GM21723 (cell line): ENCODE results near the gene ZFY.
"Not testable (repeated sequence)": the region's sequence is repeated elsewhere in the genome, so short reads cannot be mapped to it uniquely, and the experiment has no call there.

Experiments
- ATAC-seq: cut with Tn5 transposase; IDR thresholded peaks from one replicate; pipeline ENCODE4 v1.9.1; 2021; ENCODE audit warnings: mild to moderate bottlenecking, moderate library complexity; ENCODE audit not compliant: unreplicated experiment

ZFY gene

DNA sequence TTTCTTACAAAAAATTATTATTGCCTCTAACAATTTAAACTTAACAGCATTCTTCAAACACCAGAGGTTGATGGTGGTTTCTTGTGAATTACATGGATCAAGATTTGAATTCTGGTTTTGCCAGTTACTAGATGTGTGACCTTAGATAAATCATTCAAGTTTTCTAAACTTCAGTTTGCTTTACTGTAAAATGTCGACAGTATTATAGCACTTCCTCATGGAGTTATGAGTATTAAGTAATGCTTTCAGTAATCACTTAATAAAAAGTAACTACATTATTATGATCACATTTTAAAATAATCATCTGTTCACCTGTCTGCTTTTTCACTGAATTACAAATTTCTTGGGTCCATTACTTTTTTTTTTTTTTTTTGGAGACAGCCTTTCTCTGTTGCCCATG is 37.5 kb downstream of the ZFY start:
- ATAC-seq = no peak

GRCh38 chrY:2973110-2973751 is 38.0 kb downstream of the ZFY start:
- no peak for ATAC-seq

DNA sequence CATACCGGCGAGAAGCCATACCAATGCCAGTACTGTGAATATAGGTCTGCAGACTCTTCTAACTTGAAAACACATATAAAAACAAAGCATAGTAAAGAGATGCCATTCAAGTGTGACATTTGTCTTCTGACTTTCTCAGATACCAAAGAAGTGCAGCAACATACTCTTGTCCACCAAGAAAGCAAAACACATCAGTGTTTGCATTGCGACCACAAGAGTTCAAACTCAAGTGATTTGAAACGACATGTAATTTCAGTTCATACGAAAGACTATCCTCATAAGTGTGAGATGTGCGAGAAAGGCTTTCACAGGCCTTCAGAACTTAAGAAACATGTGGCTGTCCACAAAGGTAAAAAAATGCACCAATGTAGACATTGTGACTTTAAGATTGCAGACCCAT is 44.1 kb downstream of the ZFY start:
- no peak for ATAC-seq

DNA sequence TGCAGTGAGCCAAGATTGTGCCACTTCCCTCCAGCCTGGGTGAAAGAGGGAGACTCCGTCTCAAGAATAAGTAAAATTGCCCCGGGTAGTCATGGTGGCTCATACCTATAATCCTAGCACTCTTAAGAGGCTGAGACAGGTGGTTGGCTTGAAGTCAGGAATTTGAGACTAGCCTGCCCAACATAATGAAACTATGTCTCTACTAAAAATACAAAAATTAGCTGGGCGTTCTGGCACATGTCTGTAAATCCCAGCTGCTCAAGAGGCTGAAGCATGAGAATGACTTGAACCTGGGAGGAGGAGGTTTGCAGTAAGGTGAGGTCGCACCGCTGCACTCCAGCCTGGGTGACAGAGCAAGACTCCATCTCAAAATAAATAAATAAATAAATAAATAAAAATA is 49.3 kb downstream of the ZFY start:
- no peak for ATAC-seq

GRCh38 chrY:2987178-2987577 is 52.0 kb downstream of the ZFY start:
- not testable (repeated sequence) for ATAC-seq

DNA sequence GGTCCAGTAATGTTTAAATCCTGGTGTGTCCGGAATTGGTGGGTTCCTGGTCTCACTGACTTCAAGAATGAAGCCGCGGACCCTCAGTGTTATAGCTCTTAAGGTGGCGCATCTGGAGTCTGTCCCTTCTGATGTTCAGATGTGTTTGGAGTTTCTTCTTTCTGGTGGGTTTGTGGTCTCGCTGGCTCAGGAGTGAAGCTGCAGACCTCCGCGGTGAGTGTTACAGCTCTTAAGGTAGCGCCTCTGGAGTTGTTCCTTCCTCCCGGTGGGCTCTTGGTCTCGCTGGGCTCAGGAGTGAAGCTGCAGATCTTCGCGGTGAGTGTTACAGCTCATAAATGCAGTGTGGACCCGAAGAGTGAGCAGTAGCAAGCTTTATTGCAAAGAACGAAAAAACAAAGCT is 62.2 kb downstream of the ZFY start:
- not testable (repeated sequence) for ATAC-seq

GRCh38 chrY:3002190-3002589 is 67.0 kb downstream of the ZFY start:
- no peak for ATAC-seq

- no peak for ATAC-seq
Measured at GRCh38 chrY:3002680-3003515, 67.7 kb downstream of the ZFY start.

DNA sequence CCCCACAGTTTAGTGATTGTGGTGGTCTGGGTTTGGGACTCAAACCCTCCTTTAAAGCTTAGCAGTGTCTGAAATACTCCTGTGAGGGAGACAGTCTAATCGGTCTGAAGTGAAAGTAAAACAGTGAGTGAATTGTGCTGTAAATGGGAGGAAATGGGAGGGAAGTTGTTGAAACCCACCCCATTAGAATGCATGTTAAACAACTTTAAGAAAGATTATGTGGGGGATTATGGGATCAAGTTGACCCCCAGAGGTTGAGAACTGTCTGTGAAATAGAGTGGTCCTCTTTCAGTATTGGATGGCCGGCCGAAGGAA is 68.3 kb downstream of the ZFY start:
- ATAC-seq = no peak

GRCh38 chrY:3003846-3004245 is 68.7 kb downstream of the ZFY start:
- no peak for ATAC-seq

- ATAC-seq = not testable (repeated sequence)
Measured at GRCh38 chrY:3006031-3006430, 70.8 kb downstream of the ZFY start.

DNA sequence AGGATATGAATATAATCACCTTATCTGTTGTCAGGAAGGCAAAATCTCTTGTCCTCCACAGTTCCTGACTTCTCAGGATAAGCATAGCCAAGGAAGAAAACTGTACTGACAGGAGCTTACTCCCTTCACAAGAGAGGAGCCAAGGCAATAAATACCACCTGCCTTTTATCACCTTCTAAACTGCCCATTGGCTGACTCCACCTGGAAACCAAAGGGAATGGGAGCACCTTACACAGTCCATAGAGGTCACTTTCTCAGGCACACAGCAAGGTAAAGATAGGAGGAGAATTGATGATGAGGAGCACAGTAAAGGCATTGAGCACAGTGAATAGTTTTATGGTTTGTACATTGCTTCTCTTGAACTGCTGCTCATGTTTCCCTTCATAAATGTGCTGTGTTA is 72.8 kb downstream of the ZFY start:
- ATAC-seq = no peak

DNA sequence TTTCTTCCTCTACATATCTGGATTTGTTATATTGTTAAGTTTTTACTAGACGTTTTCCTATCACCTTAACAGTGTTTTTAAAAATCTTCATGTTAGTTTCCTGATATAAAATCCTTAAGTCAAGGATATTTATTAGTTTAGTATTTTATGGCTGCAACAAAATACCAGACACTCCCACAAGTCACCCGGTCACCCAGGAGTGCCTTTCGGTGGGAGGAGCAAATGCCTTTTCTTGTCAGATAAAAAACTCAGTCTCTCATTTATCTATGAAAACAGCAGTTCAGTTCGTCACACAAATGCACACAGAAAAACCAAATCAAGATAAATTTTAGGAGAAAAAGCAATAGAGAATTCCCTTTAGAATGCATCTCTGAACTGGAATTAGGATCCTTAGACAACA is 77.0 kb downstream of the ZFY start:
- ATAC-seq = no peak

GRCh38 chrY:3016594-3016993 is 81.4 kb downstream of the ZFY start:
- ATAC-seq = no peak

DNA sequence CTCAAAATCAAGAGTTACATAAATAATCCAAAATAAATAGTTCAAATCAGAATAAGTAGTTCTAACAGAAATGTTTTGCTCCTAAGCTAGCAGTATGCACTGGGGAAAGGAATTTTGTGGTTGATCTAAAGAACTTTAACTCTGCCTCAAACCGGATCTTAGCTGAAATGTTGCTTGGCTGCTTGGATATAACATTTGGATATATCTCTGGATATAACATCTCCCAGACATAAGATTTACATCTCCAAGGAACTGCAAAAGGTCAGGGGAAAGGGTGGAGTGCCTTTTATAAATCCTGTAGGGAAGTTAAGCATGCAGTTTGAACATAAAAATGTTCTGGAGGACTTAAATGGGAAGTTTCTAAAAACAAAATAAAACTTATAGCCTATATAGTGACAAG is 83.4 kb downstream of the ZFY start:
- ATAC-seq = no peak

- no peak for ATAC-seq
Measured at GRCh38 chrY:3019584-3019983, 84.4 kb downstream of the ZFY start.

DNA sequence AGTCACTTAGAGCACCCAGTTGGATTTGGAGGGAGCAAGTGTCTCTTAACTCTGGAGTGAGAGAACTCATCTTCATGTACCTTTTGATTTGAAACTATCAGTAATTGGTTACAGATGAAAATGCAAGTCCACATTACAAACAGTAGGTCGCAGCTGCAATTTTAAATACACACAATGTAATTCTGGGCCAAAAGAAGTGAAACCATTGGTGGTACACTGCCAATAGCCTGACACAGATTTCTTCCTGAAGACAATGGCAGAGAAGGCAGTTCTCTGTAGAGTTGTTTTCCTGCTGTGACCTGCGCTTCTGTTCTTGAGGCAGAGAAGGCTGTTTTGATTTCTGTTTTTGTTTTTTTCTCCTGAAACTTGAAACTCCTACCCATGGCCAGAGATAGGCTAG is 86.0 kb downstream of the ZFY start:
- no peak for ATAC-seq

DNA sequence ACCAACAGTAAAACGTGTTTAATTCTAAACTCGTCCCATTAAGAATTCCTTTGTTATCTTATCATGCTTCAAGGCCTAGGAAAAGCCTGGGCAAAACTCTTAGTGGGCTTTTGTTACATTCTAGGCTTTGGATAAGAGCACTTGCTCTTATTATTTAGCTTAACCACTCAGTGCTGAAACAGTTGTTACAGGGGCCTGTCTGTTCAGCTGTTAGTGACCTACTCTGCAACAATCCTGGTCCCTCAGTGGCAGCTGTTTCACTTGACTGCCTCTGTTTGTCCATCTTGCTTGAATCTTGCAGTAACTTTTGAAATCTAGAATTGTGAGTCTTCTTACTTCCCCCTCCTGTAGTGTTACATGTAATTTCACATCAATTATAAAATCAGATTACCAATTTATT is 88.4 kb downstream of the ZFY start:
- no peak for ATAC-seq

DNA sequence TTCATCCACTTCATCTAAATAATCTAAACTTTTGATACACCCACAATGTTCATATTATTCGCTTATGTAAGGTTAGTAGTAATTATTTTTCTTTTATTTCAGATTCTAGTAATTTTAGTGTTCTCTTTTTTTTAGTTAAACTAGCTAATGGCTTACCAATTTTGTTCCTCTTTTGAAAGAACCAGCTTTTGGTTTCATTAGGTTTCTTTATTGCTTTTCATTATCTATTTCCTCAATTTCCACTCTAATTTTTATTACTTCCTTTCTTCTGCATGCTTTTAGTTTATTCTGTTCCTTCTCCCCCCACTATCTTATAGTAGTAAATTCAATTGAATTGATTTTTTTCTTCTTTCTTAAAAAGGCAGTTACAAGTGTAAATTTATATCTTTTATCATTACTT is 90.2 kb downstream of the ZFY start:
- no peak for ATAC-seq
